Trophoblast cell (in vitro differentiated cells and primary cell): Measurements from ENCODE around the gene CSF1.
"Not testable (repeated sequence)": the region's sequence is repeated elsewhere in the genome, so short reads cannot be mapped to it uniquely, and the experiment has no call there.

Source experiments
- DNase-seq, 2 donors: peaks; one replicate each; pipeline ENCODE4 v3.0.0-alpha.2; 2016
- H2AFZ ChIP-seq: 2 replicates; pipeline ENCODE4 v1.6.1; 2013; ENCODE audit warnings: low read length, moderate library complexity, mild to moderate bottlenecking; ENCODE audit not compliant: insufficient read depth, poor library complexity
- H2AK5ac ChIP-seq: 2 replicates; pipeline ENCODE4 v1.6.1; 2013; ENCODE audit warnings: mild to moderate bottlenecking, low read length
- H2BK120ac ChIP-seq: 2 replicates; pipeline ENCODE4 v1.6.1; 2013; ENCODE audit warnings: low read length, mild to moderate bottlenecking, moderate library complexity; ENCODE audit not compliant: insufficient read depth, poor library complexity
- H2BK12ac ChIP-seq: 2 replicates; pipeline ENCODE4 v1.6.1; 2013; ENCODE audit warnings: mild to moderate bottlenecking, low read length, moderate library complexity
- H2BK5ac ChIP-seq: 2 replicates; pipeline ENCODE4 v1.6.1; 2013; ENCODE audit warnings: low read length, low read depth, moderate library complexity, mild to moderate bottlenecking; ENCODE audit not compliant: poor library complexity
- H3K14ac ChIP-seq: 2 replicates; pipeline ENCODE4 v1.6.1; 2013; ENCODE audit warnings: mild to moderate bottlenecking, low read length
- H3K18ac ChIP-seq: 2 replicates; pipeline ENCODE4 v1.6.1; 2013; ENCODE audit warnings: mild to moderate bottlenecking, low read length
- H3K23ac ChIP-seq: 2 replicates; pipeline ENCODE4 v1.6.1; 2013; ENCODE audit warnings: low read length
- H3K27ac ChIP-seq: 2 replicates; pipeline ENCODE4 v1.5.1; 2013; ENCODE audit warnings: low read depth, mild to moderate bottlenecking, inconsistent platforms, low read length, moderate library complexity
- H3K27me3 ChIP-seq: 2 replicates; pipeline ENCODE4 v1.6.1; 2013; ENCODE audit warnings: inconsistent platforms, mild to moderate bottlenecking, low read length, moderate library complexity; ENCODE audit not compliant: insufficient read depth
- H3K36me3 ChIP-seq, 2 experiments: 1 replicate in 1 of 2; 2 replicates in 1 of 2; pipeline ENCODE4 v1.6.1; 2013; ENCODE audit warnings: low read length in 2 of 2, mild to moderate bottlenecking in 2 of 2, moderate library complexity in 1 of 2; ENCODE audit not compliant: insufficient read depth in 2 of 2, control insufficient read depth in 1 of 2
- H3K4ac ChIP-seq: 2 replicates; pipeline ENCODE4 v1.6.1; 2013; ENCODE audit warnings: low read depth, mild to moderate bottlenecking, low read length, moderate library complexity
- H3K4me1 ChIP-seq, 2 experiments: 1 replicate in 1 of 2; 2 replicates in 1 of 2; pipeline ENCODE4 v1.6.1; 2013; ENCODE audit warnings: low read length in 2 of 2, mild to moderate bottlenecking in 2 of 2, moderate library complexity in 1 of 2; ENCODE audit not compliant: insufficient read depth in 2 of 2, control insufficient read depth in 1 of 2
- H3K4me2 ChIP-seq: 2 replicates; pipeline ENCODE4 v1.6.1; 2013; ENCODE audit warnings: inconsistent platforms, mild to moderate bottlenecking, low read length, moderate library complexity
- H3K4me3 ChIP-seq: 2 replicates; pipeline ENCODE4 v1.5.1; 2013; ENCODE audit warnings: mild to moderate bottlenecking, low read depth, low read length, inconsistent platforms
- H3K79me1 ChIP-seq: one replicate; pipeline ENCODE4 v1.6.1; 2013; ENCODE audit warnings: low read length
- H3K79me2 ChIP-seq: 2 replicates; pipeline ENCODE4 v1.6.1; 2013; ENCODE audit warnings: low read length, mild to moderate bottlenecking; ENCODE audit not compliant: control insufficient read depth, insufficient read depth, poor library complexity
- H3K9ac ChIP-seq: 2 replicates; pipeline ENCODE4 v1.6.1; 2013; ENCODE audit warnings: mild to moderate bottlenecking, low read length
- H3K9me3 ChIP-seq: 2 replicates; pipeline ENCODE4 v1.6.1; 2013; ENCODE audit warnings: low read depth, mild to moderate bottlenecking, control low read depth, inconsistent platforms, low read length; ENCODE audit not compliant: insufficient read depth
- H4K12ac ChIP-seq: 2 replicates; pipeline ENCODE4 v1.6.1; 2013; ENCODE audit warnings: low read depth, mild to moderate bottlenecking, low read length, moderate library complexity
- H4K8ac ChIP-seq: 2 replicates; pipeline ENCODE4 v1.6.1; 2013; ENCODE audit warnings: low read depth, mild to moderate bottlenecking, low read length, moderate library complexity
- H4K91ac ChIP-seq: one replicate; pipeline ENCODE4 v1.6.1; 2013; ENCODE audit warnings: low read depth, mild to moderate bottlenecking, low read length, moderate library complexity
- WGBS: extraction: QIAGEN DNeasy Blood & Tissue Kit; methylation state at CpG from one replicate; pipeline ENCODE4 v1.1.7; 2013; ENCODE audit warnings: missing lambda C conversion rate; ENCODE audit not compliant: insufficient read length, insufficient coverage; ENCODE audit errors: extremely low coverage; 5-methylcytosine and 5-hydroxymethylcytosine counted together

Gene CSF1

GRCh38 chr1:109950509-109950908 is 39.9 kb downstream of the CSF1 start:
- H2BK120ac ChIP-seq: no peak overlapping the region
- no peak overlapping the region for H3K23ac ChIP-seq
- no peak overlapping the region for H3K27ac ChIP-seq
- H2BK12ac ChIP-seq: peak overlapping the region; percentile 6
- H3K4me1 ChIP-seq: peaks cover 7 to 12% of the 10 kb centered on the region in 2 experiments
- no peaks in the 10 kb centered on the region for H3K9me3 ChIP-seq
- H3K9ac ChIP-seq: no peak overlapping the region
- no peak for DNase-seq
- H4K12ac ChIP-seq: no peak overlapping the region
- no peak overlapping the region for H3K4ac ChIP-seq
- H4K91ac ChIP-seq: no peak overlapping the region
- H3K18ac ChIP-seq: no peak overlapping the region
- no peaks in the 10 kb centered on the region for H3K79me2 ChIP-seq
- no peak overlapping the region for H3K4me2 ChIP-seq
- peak overlapping the region; percentile 84 for H2AK5ac ChIP-seq
- peaks cover 10% of the 10 kb centered on the region for H3K79me1 ChIP-seq
- no CpG with 5 or more reads among the region's 2 CpGs for whole genome bisulfite sequencing
- no peak overlapping the region for H3K4me3 ChIP-seq
- H2AFZ ChIP-seq: no peak overlapping the region
- H2BK5ac ChIP-seq: no peak overlapping the region
- no peaks in the 10 kb centered on the region for H3K27me3 ChIP-seq
- H3K36me3 ChIP-seq: no peaks in the 10 kb centered on the region
- no peak overlapping the region for H3K14ac ChIP-seq
- no peak overlapping the region for H4K8ac ChIP-seq

- Histone ChIP-seq H2AK5ac (peak overlapping the region; percentile 52), H3K4me1 (peaks cover 7 to 12% of the 10 kb centered on the region in 2 experiments), H3K79me1 (peaks cover 10% of the 10 kb centered on the region)
- not testable (repeated sequence) for H2AFZ ChIP-seq, H2BK12ac ChIP-seq, H3K14ac ChIP-seq, DNase-seq, H4K12ac ChIP-seq, H3K9ac ChIP-seq, H3K4me3 ChIP-seq, H3K9me3 ChIP-seq, H4K91ac ChIP-seq, H3K79me2 ChIP-seq, H3K18ac ChIP-seq, H3K27ac ChIP-seq, H3K23ac ChIP-seq, H3K4me2 ChIP-seq, H2BK5ac ChIP-seq, H2BK120ac ChIP-seq, H3K27me3 ChIP-seq, H3K4ac ChIP-seq, H4K8ac ChIP-seq, H3K36me3 ChIP-seq
- no CpG with 5 or more reads among the region's 5 CpGs for WGBS
Measured at GRCh38 chr1:109951501-109951900, 40.9 kb downstream of the CSF1 start.

GRCh38 chr1:109954041-109954512 is 43.4 kb downstream of the CSF1 start:
- Histone ChIP-seq H3K18ac (no peak overlapping the region), H3K27me3 (no peaks in the 10 kb centered on the region), H3K4ac (no peak overlapping the region), H4K12ac (no peak overlapping the region), H4K8ac (no peak overlapping the region), H2BK120ac (no peak overlapping the region), H2BK12ac (no peak overlapping the region), H3K79me2 (no peaks in the 10 kb centered on the region), H3K9me3 (no peaks in the 10 kb centered on the region), H3K23ac (no peak overlapping the region), H4K91ac (no peak overlapping the region), H3K36me3 (no peaks in the 10 kb centered on the region), H3K79me1 (peaks cover 13% of the 10 kb centered on the region), H3K9ac (no peak overlapping the region), H3K4me3 (no peak overlapping the region), H3K4me2 (no peak overlapping the region), H3K14ac (no peak overlapping the region), H2AK5ac (no peak overlapping the region), H2BK5ac (peak overlapping the region; percentile 61), H3K4me1 (peaks cover 7 to 15% of the 10 kb centered on the region in 2 experiments), H3K27ac (no peak overlapping the region), H2AFZ (no peak overlapping the region)
- no CpG with 5 or more reads among the region's 1 CpG for WGBS
- no peak for DNase-seq

GRCh38 chr1:109959632-109959973 is 49.0 kb downstream of the CSF1 start:
- no peak overlapping the region for H3K9ac ChIP-seq
- H3K4me1 ChIP-seq: peaks cover 7 to 22% of the 10 kb centered on the region in 2 experiments
- H2BK5ac ChIP-seq: peak overlapping the region; percentile 81
- H4K8ac ChIP-seq: peak overlapping the region; percentile 26
- no peak overlapping the region for H2AFZ ChIP-seq
- H3K27ac ChIP-seq: peak overlapping the region; percentile 83
- no peak overlapping the region for H2AK5ac ChIP-seq
- no CpG with 5 or more reads among the region's 1 CpG for WGBS
- no peak for DNase-seq
- peak overlapping the region; percentile 15 for H2BK12ac ChIP-seq
- H3K18ac ChIP-seq: no peak overlapping the region
- H3K79me2 ChIP-seq: peaks cover 2% of the 10 kb centered on the region
- H2BK120ac ChIP-seq: peak overlapping the region; percentile 52
- H3K4me2 ChIP-seq: peak overlapping the region; percentile 3
- H3K14ac ChIP-seq: peak overlapping the region; percentile 6
- H3K36me3 ChIP-seq: no peaks in the 10 kb centered on the region
- no peak overlapping the region for H3K4me3 ChIP-seq
- H4K91ac ChIP-seq: peak overlapping the region; percentile 50
- H4K12ac ChIP-seq: no peak overlapping the region
- H3K9me3 ChIP-seq: no peaks in the 10 kb centered on the region
- H3K27me3 ChIP-seq: no peaks in the 10 kb centered on the region
- H3K79me1 ChIP-seq: peaks cover 25% of the 10 kb centered on the region
- H3K4ac ChIP-seq: no peak overlapping the region
- H3K23ac ChIP-seq: no peak overlapping the region
